NCI-H748 (cell line): ENCODE measurements around the gene CAGE1.
"Not testable (repeated sequence)": the region's sequence is repeated elsewhere in the genome, so short reads cannot be mapped to it uniquely, and the experiment has no call there.

Source experiments
- DNase-seq: peaks from one replicate; lab custom pipeline; 2025; ENCODE audit not compliant: unreplicated experiment; lab: John Stamatoyannopoulos, UW

CAGE1 gene

GRCh38 chr6:7410851-7411250, 21.3 kb upstream of the CAGE1 start:
- no peak for DNase-seq

- no peak for DNase-seq
Observed at GRCh38 chr6:7409740-7410139, 20.2 kb upstream of the CAGE1 start.

- DNase-seq, result no peak
Observed at GRCh38 chr6:7406743-7407142, 17.2 kb upstream of the CAGE1 start.

GRCh38 chr6:7404546-7404945, 15.0 kb upstream of the CAGE1 start:
- DNase-seq, result no peak

- no peak for DNase-seq
Observed at GRCh38 chr6:7402716-7403115, 13.2 kb upstream of the CAGE1 start.

GRCh38 chr6:7401075-7401474, 11.5 kb upstream of the CAGE1 start:
- no peak for DNase-seq

- DNase-seq, result no peak
Observed at GRCh38 chr6:7392402-7392801, 2.9 kb upstream of the CAGE1 start.

- DNase-seq, result no peak
Observed at GRCh38 chr6:7391151-7391550, 1.6 kb upstream of the CAGE1 start.

GRCh38 chr6:7390226-7390878, 810 bp upstream of the CAGE1 start:
- DNase-seq, result no peak

GRCh38 chr6:7389162-7389450, 436 bp downstream of the CAGE1 start:
- no peak for DNase-seq

- DNase-seq, result no peak
Observed at GRCh38 chr6:7381092-7381491, 8.4 kb downstream of the CAGE1 start.

GRCh38 chr6:7378740-7379139, 10.8 kb downstream of the CAGE1 start:
- DNase-seq, result no peak

GRCh38 chr6:7377961-7378360, 11.6 kb downstream of the CAGE1 start:
- DNase-seq, result no peak

- DNase-seq, result no peak
Observed at GRCh38 chr6:7373739-7374138, 15.8 kb downstream of the CAGE1 start.

- no peak for DNase-seq
Observed at GRCh38 chr6:7367408-7367807, 22.1 kb downstream of the CAGE1 start.

- not testable (repeated sequence) for DNase-seq
Observed at GRCh38 chr6:7351916-7352315, 37.6 kb downstream of the CAGE1 start.

GRCh38 chr6:7350591-7350990, 39.0 kb downstream of the CAGE1 start:
- DNase-seq, result not testable (repeated sequence)

GRCh38 chr6:7347551-7347997, 42.0 kb downstream of the CAGE1 start:
- DNase-seq, result peak; percentile 28

GRCh38 chr6:7344773-7345450, 44.6 kb downstream of the CAGE1 start:
- not testable (repeated sequence) for DNase-seq

GRCh38 chr6:7343546-7344475, 45.7 kb downstream of the CAGE1 start:
- no peak for DNase-seq

- DNase-seq, result no peak
Observed at GRCh38 chr6:7341989-7342742, 47.4 kb downstream of the CAGE1 start.
